Measurements from ENCODE around the gene FBXO28. TPM values are rescaled to one million over a fixed set of nuclear protein-coding genes. Genes with fewer than 3 reads are reported as not detected.

Gene FBXO28
- total and polyA plus RNA-seq, 2 donors (not counting 3 experiments of a cell fraction or from before 2014, with no cell fraction given) = 8.9 to 32.6 TPM

- Histone ChIP-seq H3K27me3 (ENCODE audit: control insufficient read depth in 2 of 2, insufficient read depth in 2 of 2, low read length in 2 of 2) (no peaks in the 10 kb centered on the region), H3K4me2 (ENCODE audit: insufficient read depth, low read length) (no peak overlapping the region), H3K9me1 (replicated peaks; ENCODE audit: control insufficient read depth, extremely low read depth, insufficient read depth, low read length) (no peaks in the 10 kb centered on the region), H3K36me3 (ENCODE audit: control insufficient read depth in 2 of 2, extremely low read depth in 1 of 2, insufficient read depth in 2 of 2, low read length in 2 of 2) (no peaks in the 10 kb centered on the region), H3K4me3 (replicated peaks in 1 of 3; ENCODE audit: insufficient read depth in 1 of 3, low read depth in 1 of 3, low read length in 3 of 3) (no peak overlapping the region), H3K9me3 (replicated peaks; ENCODE audit: control insufficient read depth, insufficient read depth, low read length) (no peaks in the 10 kb centered on the region), H3K27ac (ENCODE audit: insufficient read depth, low read depth, low read length) (no peak overlapping the region), H3K79me2 (ENCODE audit: control insufficient read depth, insufficient read depth, low read length) (no peaks in the 10 kb centered on the region), H2AFZ (ENCODE audit: low read depth, low read length) (no peak overlapping the region), H3K4me1 (ENCODE audit: control insufficient read depth, extremely low read depth, insufficient read depth, low read length) (peaks cover 17% of the 10 kb centered on the region), H4K20me1 (replicated peaks; ENCODE audit: control insufficient read depth, extremely low read depth, insufficient read depth, low read length) (no peaks in the 10 kb centered on the region), H3K9ac (replicated peaks; ENCODE audit: extremely low read depth, insufficient read depth, low read length) (no peak overlapping the region)
- dilution Hi-C loops (cut with MboI; ENCODE audit: extremely low pct_ligation_motif_present, low sequenced_read_pairs) (no loop called here), intact Hi-C loops (cut with micrococcal nuclease) (no loop called here)
- BruUV-seq (replicated peaks) = no TSS peak
- ChIA-PET CTCF (interaction anchor here (0.7 to 1.5 kb wide), 2 partner anchors 18 to 38 kb away, joined by 3 read pairs; no protein-coding TSS in a partner anchor), POLR2A (no interaction called here)
- DNase-seq (ENCODE audit: low read depth, low spot score) (no peak), FAIRE-seq (no peak)
- TF ChIP-seq FOS (IDR thresholded peaks at IDR 0.05; ENCODE audit: borderline replicate concordance, insufficient read depth, low read length) = no peak
- no peak for TF ChIP-seq MAX (IDR thresholded peaks at IDR 0.05; ENCODE audit: insufficient read depth, insufficient read length)
- TF ChIP-seq MYC (IDR thresholded peaks at IDR 0.05; ENCODE audit: low read depth, low read length) = no peak
- no peak for TF ChIP-seq GATA2 (IDR thresholded peaks at IDR 0.05; ENCODE audit: insufficient read depth, insufficient read length, low read depth, low read length)
- TF ChIP-seq POLR2AphosphoS5 (IDR thresholded peaks at IDR 0.05; ENCODE audit: insufficient read depth, low read depth, low read length) = no peak
- no peak for TF ChIP-seq JUN (IDR thresholded peaks at IDR 0.05; ENCODE audit: borderline replicate concordance, insufficient read depth, insufficient read length, low read depth)
- TF ChIP-seq CTCF (IDR thresholded peaks at IDR 0.05; ENCODE audit: extremely low read depth in 1 of 2, insufficient read depth in 1 of 2, low read depth in 1 of 2, low read length in 2 of 2) = no peak
- no peak for TF ChIP-seq EZH2 (IDR thresholded peaks at IDR 0.05; ENCODE audit: borderline replicate concordance, low read depth, low read length, severe bottlenecking)
Observed at GRCh38 chr1:224069138-224069537, 44.8 kb upstream of the FBXO28 start.

All from endothelial cell of umbilical vein (primary cell).